Activated naive CD8-positive, alpha-beta T cell treated with anti-CD3 and anti-CD28 coated beads for 36 hours (primary cell): ENCODE data around the gene FEN1. TPM values are rescaled to one million over a fixed set of nuclear protein-coding genes. Genes with fewer than 3 reads are reported as not detected.

Experiments used
- DNase-seq: peaks from one replicate; pipeline ENCODE4 v3.0.0; 2021
- H3K27ac Mint-ChIP-seq: one replicate; pipeline ENCODE4 v1.8.0; 2022; ENCODE audit warnings: mild to moderate bottlenecking, moderate library complexity, mixed read lengths
- H3K27me3 Mint-ChIP-seq: one replicate; pipeline ENCODE4 v1.8.0; 2022; ENCODE audit warnings: mild to moderate bottlenecking, mixed read lengths
- H3K36me3 Mint-ChIP-seq: one replicate; pipeline ENCODE4 v1.8.0; 2021; ENCODE audit warnings: mild to moderate bottlenecking, mixed read lengths
- H3K4me1 Mint-ChIP-seq: one replicate; pipeline ENCODE4 v1.8.0; 2021; ENCODE audit warnings: mixed read lengths
- H3K4me3 Mint-ChIP-seq: one replicate; pipeline ENCODE4 v1.8.0; 2022; ENCODE audit warnings: mild to moderate bottlenecking, moderate library complexity, mixed read lengths
- H3K9me3 Mint-ChIP-seq: one replicate; pipeline ENCODE4 v1.8.0; 2022; ENCODE audit warnings: mixed read lengths
- total RNA-seq, 2 experiments: library from RNA; stranded (reverse); gene quantifications; one replicate each; pipeline ENCODE4 v1.2.3, GENCODE V29; 2021

The FEN1 gene
- total RNA-seq, 2 experiments from 2014 or later, result 135 to 140 TPM

GRCh38 chr11:61778357-61778886 lies 14.3 kb upstream of the FEN1 start:
- Mint-ChIP-seq H3K27me3 (peaks cover 16% of the 10 kb centered on the region), H3K4me3 (no peak overlapping the region), H3K9me3 (no peaks in the 10 kb centered on the region), H3K27ac (no peak overlapping the region), H3K36me3 (no peaks in the 10 kb centered on the region), H3K4me1 (peaks cover 14% of the 10 kb centered on the region)
- no peak for DNase-seq

DNA sequence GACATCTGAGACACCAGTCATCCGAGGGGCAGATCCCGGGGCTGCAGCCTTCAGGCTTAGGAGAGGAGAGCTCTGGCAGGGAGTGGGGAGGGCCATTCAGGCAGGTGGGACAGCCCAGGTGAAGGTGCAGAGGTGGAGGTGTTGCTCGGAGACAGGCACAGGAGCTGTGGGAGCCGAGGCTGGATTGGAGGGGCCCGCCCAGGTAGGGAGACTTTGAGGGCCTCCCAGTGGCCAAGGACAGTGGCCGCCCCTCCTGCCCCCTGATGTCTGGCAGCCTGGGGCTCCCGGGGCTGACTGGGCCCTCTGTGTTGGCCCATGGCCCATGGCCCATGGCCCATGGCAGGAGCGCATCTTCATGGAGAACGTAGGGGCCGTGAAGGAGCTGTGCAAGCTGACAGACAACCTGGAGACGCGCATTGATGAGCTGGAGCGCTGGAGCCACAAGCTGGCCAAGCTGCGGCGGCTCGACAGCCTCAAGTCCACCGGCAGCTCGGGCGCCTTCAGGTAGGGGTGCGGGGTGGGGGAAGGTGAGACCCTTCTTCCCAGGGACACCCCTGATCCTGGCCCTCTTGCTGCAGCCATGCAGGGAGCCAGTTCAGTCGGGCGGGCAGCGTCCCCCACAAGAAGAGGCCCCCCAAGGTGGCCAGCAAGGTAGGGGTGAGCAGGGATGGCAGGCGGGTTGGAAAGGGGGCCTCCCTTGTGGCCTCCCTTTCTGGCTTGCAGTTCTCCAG lies 13.6 kb upstream of the FEN1 start:
- Mint-ChIP-seq H3K27me3 (peaks cover 16% of the 10 kb centered on the region), H3K4me3 (no peak overlapping the region), H3K27ac (no peak overlapping the region), H3K9me3 (no peaks in the 10 kb centered on the region), H3K4me1 (peaks cover 14% of the 10 kb centered on the region), H3K36me3 (no peaks in the 10 kb centered on the region)
- no peak for DNase-seq

GRCh38 chr11:61779666-61780525 lies 12.8 kb upstream of the FEN1 start:
- Mint-ChIP-seq H3K27ac (no peak overlapping the region), H3K4me1 (peaks cover 14% of the 10 kb centered on the region), H3K27me3 (peaks cover 16% of the 10 kb centered on the region), H3K4me3 (no peak overlapping the region), H3K9me3 (no peaks in the 10 kb centered on the region), H3K36me3 (no peaks in the 10 kb centered on the region)
- no peak for DNase-seq

DNA sequence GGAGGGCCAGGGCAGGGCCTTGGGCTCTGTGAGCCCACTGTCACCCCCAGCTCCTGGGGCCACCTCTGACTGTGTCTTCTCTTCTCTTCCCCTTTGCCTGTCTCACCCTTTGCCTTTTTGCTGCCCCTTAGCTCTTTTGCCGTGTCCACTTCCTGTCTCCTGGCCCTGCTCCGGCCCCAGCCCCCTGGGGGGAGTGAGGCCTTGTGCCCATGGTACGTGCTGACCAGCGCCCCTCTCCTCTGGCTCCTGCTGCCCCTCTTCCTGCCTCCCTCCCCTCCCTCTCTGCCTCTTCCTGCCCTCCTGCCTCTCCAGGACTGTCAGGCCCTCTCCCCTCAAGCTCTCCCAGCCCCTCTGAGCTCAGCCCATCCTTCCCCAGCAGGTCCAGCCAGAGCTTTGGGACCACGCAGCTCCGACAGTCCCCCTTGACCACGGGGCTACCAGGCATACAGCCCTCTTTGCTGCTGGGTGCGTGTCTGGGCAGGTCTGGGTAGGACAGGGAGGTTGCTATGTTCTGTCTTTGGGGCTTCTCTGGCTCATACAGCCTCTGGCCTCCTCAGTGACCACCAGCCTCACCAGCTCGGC lies 12.0 kb upstream of the FEN1 start:
- H3K4me1 Mint-ChIP-seq, result peaks cover 14% of the 10 kb centered on the region

GRCh38 chr11:61781585-61781984 lies 11.1 kb upstream of the FEN1 start:
- Mint-ChIP-seq H3K9me3 (no peaks in the 10 kb centered on the region), H3K27ac (no peak overlapping the region), H3K27me3 (peaks cover 10% of the 10 kb centered on the region), H3K36me3 (no peaks in the 10 kb centered on the region), H3K4me3 (no peak overlapping the region), H3K4me1 (peaks cover 13% of the 10 kb centered on the region)
- no peak for DNase-seq

More for the DNA sequence above, 12.0 kb upstream of the FEN1 start:
- H3K9me3 Mint-ChIP-seq, result no peaks in the 10 kb centered on the region
- no peak overlapping the region for H3K27ac Mint-ChIP-seq
- no peak for DNase-seq
- no peak overlapping the region for H3K4me3 Mint-ChIP-seq
- H3K36me3 Mint-ChIP-seq, result no peaks in the 10 kb centered on the region
- H3K27me3 Mint-ChIP-seq, result peaks cover 12% of the 10 kb centered on the region

DNA sequence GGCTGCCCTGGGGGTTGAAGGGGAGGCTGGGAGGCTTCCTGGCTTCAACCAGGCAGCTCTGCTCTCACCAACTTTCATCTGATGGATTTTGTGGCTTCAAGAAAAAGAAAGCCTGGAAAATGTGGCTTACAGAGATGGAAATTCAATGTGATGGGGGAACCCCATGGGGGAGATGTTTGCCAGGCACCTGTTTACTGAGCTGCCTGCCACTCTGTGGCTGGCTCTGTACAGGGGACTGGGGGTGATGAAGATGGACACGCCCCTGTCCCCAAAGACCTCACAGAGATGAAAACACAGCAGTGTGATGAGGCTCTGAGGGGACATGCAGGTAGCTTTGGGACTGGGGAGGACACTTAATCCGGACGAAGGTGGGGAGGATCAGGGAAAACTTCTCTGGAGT lies 10.4 kb upstream of the FEN1 start:
- Mint-ChIP-seq H3K4me1 (peaks cover 10% of the 10 kb centered on the region), H3K36me3 (no peaks in the 10 kb centered on the region), H3K27ac (no peak overlapping the region), H3K4me3 (no peak overlapping the region), H3K27me3 (peaks cover 8% of the 10 kb centered on the region), H3K9me3 (no peaks in the 10 kb centered on the region)
- no peak for DNase-seq

- H3K9me3 Mint-ChIP-seq, result no peaks in the 10 kb centered on the region
- peaks cover 7% of the 10 kb centered on the region for H3K27me3 Mint-ChIP-seq
- peaks cover 8% of the 10 kb centered on the region for H3K4me1 Mint-ChIP-seq
- no peak overlapping the region for H3K4me3 Mint-ChIP-seq
- no peak overlapping the region for H3K27ac Mint-ChIP-seq
- no peaks in the 10 kb centered on the region for H3K36me3 Mint-ChIP-seq
- DNase-seq, result no peak
Observed at GRCh38 chr11:61782841-61783240, 9.9 kb upstream of the FEN1 start.

- Mint-ChIP-seq H3K27me3 (no peaks in the 10 kb centered on the region), H3K4me1 (peaks cover 8% of the 10 kb centered on the region), H3K27ac (no peak overlapping the region), H3K36me3 (peaks cover 3% of the 10 kb centered on the region), H3K9me3 (no peaks in the 10 kb centered on the region), H3K4me3 (no peak overlapping the region)
- no peak for DNase-seq
Observed at GRCh38 chr11:61783717-61784505, 8.8 kb upstream of the FEN1 start.

DNA sequence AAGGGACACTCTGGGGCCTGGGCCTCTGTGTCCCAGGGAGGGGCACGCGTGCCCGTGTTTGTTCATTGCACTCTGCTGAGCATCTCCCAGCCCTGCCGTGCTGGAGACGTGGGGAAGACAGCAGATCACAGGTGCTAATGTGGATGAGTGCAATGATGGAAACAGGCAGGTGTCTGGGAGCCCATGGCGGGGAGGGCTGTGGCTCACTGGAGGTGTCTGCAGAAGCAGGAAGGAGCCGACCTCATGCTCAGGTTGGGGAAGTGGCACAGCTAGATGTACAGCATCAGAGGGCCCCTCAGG lies 8.3 kb upstream of the FEN1 start:
- H3K27ac Mint-ChIP-seq, result no peak overlapping the region
- DNase-seq, result no peak
- no peaks in the 10 kb centered on the region for H3K27me3 Mint-ChIP-seq
- peaks cover 5% of the 10 kb centered on the region for H3K36me3 Mint-ChIP-seq
- peaks cover 11% of the 10 kb centered on the region for H3K4me1 Mint-ChIP-seq
- H3K9me3 Mint-ChIP-seq, result no peaks in the 10 kb centered on the region
- no peak overlapping the region for H3K4me3 Mint-ChIP-seq

DNA sequence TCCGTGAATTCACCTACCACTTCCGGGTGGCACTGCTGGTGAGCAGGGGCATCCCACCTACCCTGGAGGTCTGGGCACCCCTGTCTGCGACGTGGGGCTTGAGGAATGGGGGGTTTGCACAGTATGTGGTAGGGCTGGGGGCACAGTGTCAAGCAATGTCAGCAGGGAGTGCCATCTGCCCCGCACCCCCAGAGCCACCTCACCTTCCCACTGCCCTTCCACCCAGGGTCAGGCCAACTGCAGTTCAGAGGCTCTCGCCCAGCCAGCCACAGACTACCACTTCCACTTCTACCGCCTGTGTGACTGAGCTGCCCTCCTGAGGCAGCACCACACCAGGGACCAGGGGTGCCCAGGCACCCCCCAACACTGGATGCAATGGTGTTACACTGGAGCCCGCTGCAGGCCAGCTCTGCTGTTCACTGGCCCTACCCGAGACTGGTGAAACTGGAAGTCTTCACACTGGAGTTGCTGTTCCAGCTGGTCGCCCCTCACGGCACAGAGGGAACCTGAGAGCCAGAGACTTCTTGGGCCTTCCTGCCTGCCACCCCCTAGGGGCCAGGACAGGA lies 6.8 kb upstream of the FEN1 start:
- no peak overlapping the region for H3K27ac Mint-ChIP-seq
- no peak for DNase-seq
- peaks cover 8% of the 10 kb centered on the region for H3K36me3 Mint-ChIP-seq
- no peaks in the 10 kb centered on the region for H3K27me3 Mint-ChIP-seq
- H3K9me3 Mint-ChIP-seq, result no peaks in the 10 kb centered on the region
- no peak overlapping the region for H3K4me3 Mint-ChIP-seq
- peaks cover 14% of the 10 kb centered on the region for H3K4me1 Mint-ChIP-seq

DNA sequence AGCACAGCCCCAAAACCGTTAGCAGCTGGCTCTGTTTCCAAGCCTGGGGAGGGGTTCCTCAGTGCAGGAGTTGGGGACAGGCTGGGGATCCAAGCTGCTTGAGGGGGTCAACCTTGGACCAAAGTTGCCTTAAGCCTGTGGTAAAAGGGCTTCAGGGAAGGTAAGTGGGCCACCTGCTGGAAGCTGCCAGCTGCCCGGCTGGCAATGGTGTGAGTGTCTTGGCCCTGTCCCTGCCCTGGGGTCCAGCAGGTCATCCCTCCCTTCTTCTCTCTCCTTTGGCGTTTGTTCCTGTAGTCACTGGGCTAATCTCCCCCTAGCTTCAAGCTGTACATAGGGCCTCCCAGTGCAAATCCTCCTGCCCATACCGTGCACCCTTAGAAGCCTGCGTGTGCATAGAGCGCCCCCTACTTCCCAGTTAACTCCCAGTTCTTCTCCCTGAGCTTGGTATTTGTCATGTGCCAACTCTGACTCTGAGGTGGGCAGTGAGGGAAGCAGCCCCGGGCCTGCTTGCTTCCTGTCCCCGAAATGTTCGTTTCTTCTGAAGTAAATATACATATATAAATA lies 4.7 kb upstream of the FEN1 start:
- peaks cover 15% of the 10 kb centered on the region for H3K36me3 Mint-ChIP-seq
- no peak overlapping the region for H3K27ac Mint-ChIP-seq
- no peak overlapping the region for H3K4me3 Mint-ChIP-seq
- H3K4me1 Mint-ChIP-seq, result peaks cover 14% of the 10 kb centered on the region
- H3K27me3 Mint-ChIP-seq, result no peaks in the 10 kb centered on the region
- H3K9me3 Mint-ChIP-seq, result no peaks in the 10 kb centered on the region
- no peak for DNase-seq

DNA sequence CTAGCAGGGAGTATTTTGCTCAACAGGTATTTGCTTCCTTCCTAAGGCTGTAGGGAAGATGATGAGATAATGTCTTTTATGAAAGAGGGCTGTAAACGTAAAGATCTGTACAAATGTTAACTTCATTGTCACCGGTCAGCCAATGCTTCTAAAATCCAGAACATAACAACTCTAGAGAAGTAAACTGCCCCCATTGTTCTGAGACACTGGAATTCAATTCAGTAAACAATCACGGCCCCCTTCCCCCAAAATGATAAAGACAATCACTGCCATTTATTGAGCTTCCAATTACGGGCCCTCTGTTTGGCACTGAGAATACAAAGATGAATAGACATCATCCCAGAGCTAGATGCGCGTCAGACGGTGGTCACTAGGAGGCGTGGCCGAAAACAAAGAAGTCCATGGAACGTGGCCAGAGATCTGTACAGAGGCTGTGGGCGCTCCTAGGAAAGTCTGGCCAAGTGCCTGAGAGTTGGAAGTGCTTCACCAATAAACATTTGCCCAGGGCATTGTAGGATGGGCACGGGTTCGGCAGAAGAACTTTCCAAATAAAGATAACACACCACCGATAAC lies 888 bp upstream of the FEN1 start:
- Mint-ChIP-seq H3K4me1 (peaks cover 36% of the 10 kb centered on the region), H3K9me3 (no peaks in the 10 kb centered on the region), H3K36me3 (peaks cover 39% of the 10 kb centered on the region)

GRCh38 chr11:61793083-61793828 lies 545 bp downstream of the FEN1 start:
- no peaks in the 10 kb centered on the region for H3K27me3 Mint-ChIP-seq
- no peak for DNase-seq
- H3K36me3 Mint-ChIP-seq, result peaks cover 50% of the 10 kb centered on the region
- H3K4me3 Mint-ChIP-seq, result peak overlapping the region; percentile 86
- no peaks in the 10 kb centered on the region for H3K9me3 Mint-ChIP-seq
- peak overlapping the region; percentile 100 for H3K27ac Mint-ChIP-seq
- peaks cover 43% of the 10 kb centered on the region for H3K4me1 Mint-ChIP-seq

More for the DNA sequence above, 888 bp upstream of the FEN1 start:
- Mint-ChIP-seq H3K4me3 (peak overlapping the region; percentile 86), H3K27me3 (no peaks in the 10 kb centered on the region), H3K27ac (peak overlapping the region; percentile 100)
- peak; percentile 51 for DNase-seq
